Suprapubic skin (tissue), 3 donors: Measurements from ENCODE around the gene SRSF1.

Experiments used
- EP300 ChIP-seq: sonication (generic); formaldehyde crosslinking; IDR thresholded peaks from one replicate; pipeline ENCODE4 v1.6.1; 2017; ENCODE audit warnings: antibody characterized with exemption
- POLR2A ChIP-seq, 2 donors: fragments of 450-650 bp; IDR thresholded peaks; one replicate each; pipeline ENCODE4 v1.6.1; 2017; ENCODE audit warnings: antibody characterized with exemption in 2 of 2, mild to moderate bottlenecking in 2 of 2, moderate library complexity in 2 of 2
- TF ChIP-seq, protein P1 (sequence below), 2 donors: fragments of 200-600 bp in 1 of 2; fragments of 450-650 bp in 1 of 2; sonication (generic) in 1 of 2; IDR thresholded peaks; one replicate each; pipeline ENCODE4 v1.5.1; 2016 to 2019; ENCODE audit warnings: antibody characterized with exemption in 2 of 2, mild to moderate bottlenecking in 1 of 2, moderate library complexity in 1 of 2

GRCh38 chr17:57983446-57983845, 23.6 kb downstream of the SRSF1 start:
- TF ChIP-seq, protein P1, sequence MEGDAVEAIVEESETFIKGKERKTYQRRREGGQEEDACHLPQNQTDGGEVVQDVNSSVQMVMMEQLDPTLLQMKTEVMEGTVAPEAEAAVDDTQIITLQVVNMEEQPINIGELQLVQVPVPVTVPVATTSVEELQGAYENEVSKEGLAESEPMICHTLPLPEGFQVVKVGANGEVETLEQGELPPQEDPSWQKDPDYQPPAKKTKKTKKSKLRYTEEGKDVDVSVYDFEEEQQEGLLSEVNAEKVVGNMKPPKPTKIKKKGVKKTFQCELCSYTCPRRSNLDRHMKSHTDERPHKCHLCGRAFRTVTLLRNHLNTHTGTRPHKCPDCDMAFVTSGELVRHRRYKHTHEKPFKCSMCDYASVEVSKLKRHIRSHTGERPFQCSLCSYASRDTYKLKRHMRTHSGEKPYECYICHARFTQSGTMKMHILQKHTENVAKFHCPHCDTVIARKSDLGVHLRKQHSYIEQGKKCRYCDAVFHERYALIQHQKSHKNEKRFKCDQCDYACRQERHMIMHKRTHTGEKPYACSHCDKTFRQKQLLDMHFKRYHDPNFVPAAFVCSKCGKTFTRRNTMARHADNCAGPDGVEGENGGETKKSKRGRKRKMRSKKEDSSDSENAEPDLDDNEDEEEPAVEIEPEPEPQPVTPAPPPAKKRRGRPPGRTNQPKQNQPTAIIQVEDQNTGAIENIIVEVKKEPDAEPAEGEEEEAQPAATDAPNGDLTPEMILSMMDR (IDR thresholded peaks at IDR 0.05), result no peak
- TF ChIP-seq POLR2A (IDR thresholded peaks at IDR 0.05) (no peak), EP300 (no peak)
